Naive thymus-derived CD4-positive, alpha-beta T cell (primary cell): ENCODE results near the gene RER1. TPM values are rescaled to one million over a fixed set of nuclear protein-coding genes. Genes with fewer than 3 reads are reported as not detected.
A peak's percentile ranks its signal among the peaks of the same experiment; 100 is the strongest.

Experiments
- ATAC-seq: fragments of 150-1000 bp; cut with Tn5 transposase; 2 replicates; pipeline ENCODE4 v1.10.0; 2021; ENCODE audit warnings: mild to moderate bottlenecking, moderate library complexity
- CTCF ChIA-PET: fragments of 350-600 bp; sonication (Branson Sonifier 250); formaldehyde crosslinking; loops from one replicate; lab custom pipeline; 2021; ENCODE audit warnings: antibody characterized with exemption; lab: Charles Lee
- POLR2A ChIA-PET: fragments of 350-600 bp; sonication (Branson Sonifier 250); formaldehyde crosslinking; loops from one replicate; lab custom pipeline; 2021; ENCODE audit warnings: antibody characterized with exemption, inconsistent platforms; lab: Charles Lee
- DNase-seq, 9 donors: peaks; one replicate each; pipeline versions ENCODE4 v3.0.0 to v3.0.0-alpha.2; 2020 to 2022; ENCODE audit warnings: mixed read lengths in 1 of 9
- H3K27ac ChIP-seq: one replicate; pipeline ENCODE4 v1.7.0; 2013; ENCODE audit warnings: mild to moderate bottlenecking, low read depth, low read length, moderate library complexity
- H3K27me3 ChIP-seq, 2 donors: one replicate each; pipeline ENCODE4 v1.7.0; 2013; ENCODE audit warnings: low read length in 2 of 2, mild to moderate bottlenecking in 2 of 2, moderate library complexity in 2 of 2; ENCODE audit not compliant: control insufficient read depth in 2 of 2, insufficient read depth in 2 of 2
- H3K36me3 ChIP-seq, 3 experiments: 1 replicate in 2 of 3; 2 replicates in 1 of 3; pipeline ENCODE4 v1.7.0; 2013; ENCODE audit warnings: low read length in 3 of 3, mild to moderate bottlenecking in 3 of 3, moderate library complexity in 1 of 3; ENCODE audit not compliant: insufficient read depth in 3 of 3, control insufficient read depth in 2 of 3
- H3K4me1 ChIP-seq, 2 donors: one replicate each; pipeline ENCODE4 v1.7.0; 2013; ENCODE audit warnings: low read length in 2 of 2, mild to moderate bottlenecking in 2 of 2, moderate library complexity in 1 of 2; ENCODE audit not compliant: control insufficient read depth in 2 of 2, insufficient read depth in 2 of 2
- H3K4me3 ChIP-seq: 2 replicates; pipeline ENCODE4 v1.7.0; 2013; ENCODE audit warnings: mild to moderate bottlenecking, low read length
- H3K9me3 ChIP-seq, 3 experiments: 1 replicate in 2 of 3; 2 replicates in 1 of 3; pipeline ENCODE4 v1.7.0; 2013; ENCODE audit warnings: low read length in 3 of 3; ENCODE audit not compliant: control insufficient read depth in 2 of 3
- H3K27ac Mint-ChIP-seq, 9 donors: one replicate each; pipeline ENCODE4 v1.8.0; 2020 to 2022; ENCODE audit warnings: mixed read lengths in 9 of 9, mild to moderate bottlenecking in 8 of 9, moderate library complexity in 5 of 9, inconsistent platforms in 2 of 9
- H3K27me3 Mint-ChIP-seq, 5 donors: one replicate each; pipeline ENCODE4 v1.8.0; 2021 to 2022; ENCODE audit warnings: mixed read lengths in 5 of 5, mild to moderate bottlenecking in 1 of 5
- H3K36me3 Mint-ChIP-seq, 5 donors: one replicate each; pipeline ENCODE4 v1.8.0; 2020 to 2022; ENCODE audit warnings: mixed read lengths in 5 of 5, mild to moderate bottlenecking in 3 of 5, inconsistent platforms in 1 of 5
- H3K4me1 Mint-ChIP-seq, 7 donors: one replicate each; pipeline ENCODE4 v1.8.0; 2020 to 2022; ENCODE audit warnings: mixed read lengths in 7 of 7, mild to moderate bottlenecking in 3 of 7, inconsistent platforms in 1 of 7
- H3K4me3 Mint-ChIP-seq, 10 donors: one replicate each; pipeline ENCODE4 v1.8.0; 2020 to 2022; ENCODE audit warnings: mild to moderate bottlenecking in 10 of 10, mixed read lengths in 10 of 10, moderate library complexity in 6 of 10, inconsistent platforms in 2 of 10
- H3K9me3 Mint-ChIP-seq, 11 donors: one replicate each; pipeline ENCODE4 v1.8.0; 2020 to 2022; ENCODE audit warnings: mixed read lengths in 11 of 11, mild to moderate bottlenecking in 4 of 11, inconsistent platforms in 1 of 11, moderate library complexity in 1 of 11
- intact Hi-C, 2 donors: fragments of 100-400 bp; cut with micrococcal nuclease; formaldehyde crosslinking; loops; one replicate each; pipeline ENCODE4 v1.15.1; 2023
- polyA plus RNA-seq, 2 donors: library from polyadenylated mRNA; unstranded; fragments of 300-500 nt; fragmentation: Illumina TruSeq; gene quantifications; one replicate each; pipeline ENCODE4 v1.2.3, GENCODE V29; 2021
- total RNA-seq, 6 experiments: library from RNA in 5 of 6; stranded (reverse) in 5 of 6; gene quantifications; 1 replicate in 5 of 6; 2 replicates in 1 of 6; pipeline ENCODE4 v1.2.3 and lab custom pipeline; 2021 to 2026

Gene RER1
- total and polyA plus RNA-seq, 7 experiments from 2014 or later = 71.0 to 150 (median 116) TPM

DNA sequence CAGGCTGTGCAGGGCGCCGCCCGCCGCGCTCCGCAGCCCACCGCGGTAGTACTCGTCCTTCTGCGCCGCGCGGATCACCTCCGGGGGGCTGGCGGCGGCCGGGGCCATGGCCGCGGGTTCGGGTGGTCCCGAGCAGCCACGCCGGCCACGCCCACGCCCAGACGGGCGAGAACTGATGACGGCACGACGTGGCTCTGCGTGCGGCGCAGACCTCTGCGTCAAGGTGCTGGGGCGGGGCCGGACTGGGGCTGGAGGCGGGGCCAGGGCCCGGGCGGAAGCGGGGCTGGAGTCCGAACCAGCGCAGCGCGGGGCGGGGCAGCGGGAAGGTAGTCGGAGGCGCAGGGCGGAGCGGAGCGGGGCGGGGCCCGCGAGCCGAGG is 20.7 kb downstream of the RER1 start, which contains the start of gene PEX10:
Gene PEX10 (minus strand): TSS at position 170 of the 378 bp plus-strand sequence. CDS start 62 bp downstream, at position 108.
- intact Hi-C loops = loop anchor here (1.0 to 10.0 kb wide), 8 partner anchors 21 to 622 kb away; partner anchors contain the start of genes MORN1 (in 2 of the 2), PANK4 (in 2 of the 2) and RER1 (in 2 of the 2)
- Histone ChIP-seq H3K4me1 (peaks cover 35 to 45% of the 10 kb centered on the region in 2 donors), H3K9me3 (no peaks in the 10 kb centered on the region), H3K27me3 (no peaks in the 10 kb centered on the region), H3K27ac (peak within 1 kb of the TSS; percentile 95), H3K36me3 (peaks cover 0 to 20% (median 3%) of the 10 kb centered on the region in 3 experiments), H3K4me3 (peak within 1 kb of the TSS; percentile 71)
- Mint-ChIP-seq H3K4me3 (peak within 1 kb of the TSS; percentile 83 to 91 (median 86)), H3K27me3 (no peaks in the 10 kb centered on the region), H3K36me3 (peaks cover 0 to 5% (median 0%) of the 10 kb centered on the region in 5 donors), H3K9me3 (no peaks in the 10 kb centered on the region), H3K27ac (peak within 1 kb of the TSS; percentile 31 to 94 (median 87)), H3K4me1 (peaks cover 27 to 45% (median 35%) of the 10 kb centered on the region in 7 donors)
- ChIA-PET CTCF (interaction anchor here (1.0 to 1.8 kb wide), 4 partner anchors 135 to 374 kb away, joined by 3 to 11 read pairs (median 4); partner anchors contain the start of gene TNFRSF14), POLR2A (interaction anchor here (1.0 to 4.1 kb wide), 7 partner anchors 21 to 213 kb away, joined by 3 to 32 read pairs (median 6); partner anchors contain the start of genes MORN1 and RER1)
- ATAC-seq (peak; percentile 97), DNase-seq (peak; percentile 95 to 100 (median 98))

DNA sequence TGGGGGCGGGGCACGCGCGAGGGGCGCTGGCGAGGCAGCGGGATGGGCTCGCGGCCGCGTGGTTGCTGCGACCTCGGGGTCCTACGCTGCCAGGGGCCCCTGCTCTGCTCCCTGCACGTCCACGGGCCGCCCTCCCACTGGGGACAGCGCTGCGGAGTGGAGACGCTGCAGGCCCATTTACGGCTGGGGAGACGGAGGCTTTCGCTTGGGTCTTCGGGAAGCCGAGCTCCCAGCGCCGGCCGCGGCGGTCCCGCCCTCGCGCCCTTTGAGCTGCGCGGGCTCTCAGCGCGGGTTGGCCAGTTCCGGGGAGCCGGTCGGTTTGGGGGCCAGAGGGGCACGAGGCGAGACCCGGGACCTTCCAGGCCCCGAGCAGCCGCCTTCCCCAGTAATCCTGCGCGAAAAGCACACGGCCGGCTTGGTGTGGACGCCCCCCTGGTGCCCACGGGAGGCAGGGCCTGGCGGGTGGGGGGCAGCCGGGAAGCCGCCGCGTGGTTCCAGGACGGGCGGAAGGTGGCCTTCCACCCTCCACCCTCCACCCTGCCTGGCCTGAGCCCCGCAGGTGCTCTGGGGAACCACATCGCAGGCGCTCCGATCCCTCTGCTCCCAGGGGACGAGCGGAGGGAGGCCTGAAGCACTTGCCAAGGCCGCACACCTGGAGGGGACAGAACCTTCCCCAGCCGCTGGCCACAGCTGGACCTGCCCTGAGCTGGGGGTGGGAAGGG is 21.3 kb downstream of the RER1 start:
- H3K9me3 ChIP-seq = no peaks in the 10 kb centered on the region
- ChIA-PET POLR2A (interaction anchor here (1.0 to 4.1 kb wide), 8 partner anchors 21 to 214 kb away, joined by 3 to 32 read pairs (median 6); partner anchors contain the start of genes MORN1, PANK4 and RER1), CTCF (interaction anchor here (0.5 to 1.8 kb wide), 6 partner anchors 135 to 509 kb away, joined by 3 to 11 read pairs (median 3); partner anchors contain the start of gene TNFRSF14)
- Mint-ChIP-seq H3K4me3 (peak overlapping the region in 8 of 10 donors; percentile 20 to 90 (median 85)), H3K4me1 (peaks cover 27 to 45% (median 35%) of the 10 kb centered on the region in 7 donors), H3K27ac (peak overlapping the region in 3 of 9 donors; percentile 46 to 94 (median 90)), H3K27me3 (no peaks in the 10 kb centered on the region), H3K36me3 (peaks cover 0 to 2% (median 0%) of the 10 kb centered on the region in 5 donors), H3K9me3 (no peaks in the 10 kb centered on the region)
- H3K4me1 ChIP-seq = peaks cover 37 to 45% of the 10 kb centered on the region in 2 donors
- ATAC-seq (no peak), DNase-seq (peak in 1 of 9 donors; percentile 19)
- peak overlapping the region; percentile 71 for H3K4me3 ChIP-seq
- no peaks in the 10 kb centered on the region for H3K27me3 ChIP-seq
- intact Hi-C loops = loop anchor here (1.0 to 10.0 kb wide), 8 partner anchors 22 to 622 kb away; partner anchors contain the start of genes MORN1 (in 2 of the 2), PANK4 (in 2 of the 2) and RER1 (in 2 of the 2)
- H3K36me3 ChIP-seq = peaks cover 0 to 15% (median 0%) of the 10 kb centered on the region in 3 experiments
- peak overlapping the region; percentile 95 for H3K27ac ChIP-seq

DNA sequence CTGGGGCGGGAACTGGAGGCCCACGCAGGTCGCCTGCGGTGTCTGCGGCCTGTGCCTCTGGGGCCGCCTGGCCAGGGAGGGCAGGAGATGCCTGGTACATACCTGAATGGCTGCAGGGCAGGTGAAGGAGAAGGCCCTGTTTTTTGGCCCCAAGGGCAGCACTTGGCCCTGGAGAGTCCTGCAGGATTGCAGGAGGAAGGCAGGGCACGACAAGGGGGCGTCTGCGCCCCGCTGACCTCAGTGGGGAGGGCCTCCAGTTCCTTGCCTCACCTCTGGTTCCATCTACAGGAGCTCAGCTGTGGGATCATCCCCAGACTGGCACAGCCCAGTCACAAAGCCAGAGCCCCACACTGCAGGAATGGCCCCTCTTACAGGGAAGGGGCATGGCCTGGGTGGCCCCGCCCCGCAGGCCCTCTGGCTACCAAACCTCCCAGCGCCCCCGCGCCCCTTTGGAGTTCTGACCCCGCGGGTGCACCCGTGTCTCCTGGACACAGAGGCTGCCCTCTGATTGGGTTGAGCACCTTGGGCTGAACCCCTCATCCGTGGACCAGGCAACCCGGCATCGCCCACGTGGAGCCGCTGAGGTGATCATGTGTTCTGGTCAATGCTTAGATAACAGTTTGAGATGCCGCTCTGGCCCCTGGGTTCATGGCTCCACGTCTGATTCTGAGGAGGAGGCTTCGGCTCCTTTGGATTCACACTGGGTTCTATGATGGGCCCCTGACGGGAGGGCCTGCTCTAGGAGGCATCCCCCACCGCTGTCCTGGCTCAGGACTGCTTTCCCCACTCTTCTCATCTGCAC is 22.1 kb downstream of the RER1 start:
- no peaks in the 10 kb centered on the region for H3K9me3 ChIP-seq
- H3K27ac Mint-ChIP-seq = peak overlapping the region; percentile 80 to 96 (median 93)
- intact Hi-C loops = loop anchor here (1.0 to 10.0 kb wide), 5 partner anchors 135 to 621 kb away; partner anchors contain the start of gene PRXL2B (in 1 of the 2)

DNA sequence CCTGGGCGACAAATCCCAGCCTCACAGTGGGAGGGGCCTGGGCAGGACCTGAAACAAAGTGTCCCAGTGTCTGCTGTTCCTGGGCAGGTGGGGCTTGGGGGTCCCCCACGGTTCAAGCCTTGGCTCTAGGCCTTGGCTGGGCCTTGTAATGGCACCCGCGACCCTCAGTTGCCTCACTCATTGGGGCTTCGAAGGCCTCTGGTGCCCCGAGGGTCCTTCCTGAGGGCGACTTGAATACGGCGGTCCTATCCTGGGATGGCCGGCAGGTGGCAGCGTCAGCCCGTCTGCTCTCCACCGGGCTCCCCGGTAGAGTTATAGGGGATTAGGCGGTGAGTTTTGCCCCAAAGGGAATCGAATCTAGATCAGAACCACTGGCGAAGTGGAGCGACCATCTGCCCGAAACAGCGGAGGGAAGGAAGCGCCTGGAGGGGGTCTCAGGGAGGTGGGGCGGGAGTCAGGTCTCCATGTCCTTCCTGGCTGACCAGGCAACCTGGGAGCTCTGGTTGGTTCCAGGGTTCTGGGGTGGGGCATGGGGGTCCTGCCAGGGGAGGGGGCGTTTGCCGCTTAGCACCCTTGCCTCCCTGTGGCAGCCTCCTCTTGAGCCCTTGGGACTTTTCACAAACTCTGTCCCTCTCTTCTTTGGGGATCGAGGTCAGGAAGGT is 22.8 kb downstream of the RER1 start:
- H3K27ac Mint-ChIP-seq = peak overlapping the region; percentile 80 to 96 (median 93)
- H3K9me3 Mint-ChIP-seq = no peaks in the 10 kb centered on the region
- peaks cover 29 to 45% (median 36%) of the 10 kb centered on the region in 7 donors for H3K4me1 Mint-ChIP-seq
- H3K27me3 Mint-ChIP-seq = no peaks in the 10 kb centered on the region
- peak overlapping the region; percentile 95 for H3K27ac ChIP-seq
- ChIA-PET CTCF (interaction anchor here (0.8 to 2.8 kb wide), 7 partner anchors 10 to 159 kb away, joined by 3 to 32 read pairs (median 3); no protein-coding TSS in a partner anchor), POLR2A (interaction anchor here (0.6 to 5.0 kb wide), 7 partner anchors 15 to 215 kb away, joined by 3 to 68 read pairs (median 7); partner anchors contain the start of gene PANK4)
- intact Hi-C loops = loop anchor here (1.0 to 10.0 kb wide), 5 partner anchors 134 to 620 kb away; partner anchors contain the start of gene PRXL2B (in 1 of the 2)
- peaks cover 0 to 2% (median 0%) of the 10 kb centered on the region in 5 donors for H3K36me3 Mint-ChIP-seq
- no peaks in the 10 kb centered on the region for H3K27me3 ChIP-seq
- H3K36me3 ChIP-seq = no peaks in the 10 kb centered on the region
- H3K9me3 ChIP-seq = no peaks in the 10 kb centered on the region
- DNase-seq = peak; percentile 66 to 81 (median 78)
- ATAC-seq = peak; percentile 39
- H3K4me3 ChIP-seq = peak overlapping the region; percentile 71
- peaks cover 37 to 45% of the 10 kb centered on the region in 2 donors for H3K4me1 ChIP-seq
- peak overlapping the region; percentile 80 to 90 (median 85) for H3K4me3 Mint-ChIP-seq

More for the DNA sequence above, 22.1 kb downstream of the RER1 start:
- H3K4me3 Mint-ChIP-seq = peak overlapping the region; percentile 80 to 90 (median 85)
- Histone ChIP-seq H3K4me3 (peak overlapping the region; percentile 71), H3K27me3 (no peaks in the 10 kb centered on the region), H3K36me3 (peaks cover 0 to 7% (median 0%) of the 10 kb centered on the region in 3 experiments), H3K27ac (peak overlapping the region; percentile 95), H3K4me1 (peaks cover 37 to 45% of the 10 kb centered on the region in 2 donors)
- DNase-seq = peak in 6 of 9 donors; percentile 7 to 37 (median 24)
- H3K27me3 Mint-ChIP-seq = no peaks in the 10 kb centered on the region
- no peaks in the 10 kb centered on the region for H3K9me3 Mint-ChIP-seq
- H3K4me1 Mint-ChIP-seq = peaks cover 29 to 45% (median 35%) of the 10 kb centered on the region in 7 donors
- no peak for ATAC-seq
- peaks cover 0 to 2% (median 0%) of the 10 kb centered on the region in 5 donors for H3K36me3 Mint-ChIP-seq
- CTCF ChIA-PET = interaction anchor here (0.5 to 2.8 kb wide), 9 partner anchors 110 to 508 kb away, joined by 3 to 32 read pairs (median 3); partner anchors contain the start of gene TNFRSF14
- POLR2A ChIA-PET = interaction anchor here (0.7 to 5.0 kb wide), 11 partner anchors 22 to 215 kb away, joined by 3 to 68 read pairs (median 6); partner anchors contain the start of genes MORN1, PANK4 and RER1

DNA sequence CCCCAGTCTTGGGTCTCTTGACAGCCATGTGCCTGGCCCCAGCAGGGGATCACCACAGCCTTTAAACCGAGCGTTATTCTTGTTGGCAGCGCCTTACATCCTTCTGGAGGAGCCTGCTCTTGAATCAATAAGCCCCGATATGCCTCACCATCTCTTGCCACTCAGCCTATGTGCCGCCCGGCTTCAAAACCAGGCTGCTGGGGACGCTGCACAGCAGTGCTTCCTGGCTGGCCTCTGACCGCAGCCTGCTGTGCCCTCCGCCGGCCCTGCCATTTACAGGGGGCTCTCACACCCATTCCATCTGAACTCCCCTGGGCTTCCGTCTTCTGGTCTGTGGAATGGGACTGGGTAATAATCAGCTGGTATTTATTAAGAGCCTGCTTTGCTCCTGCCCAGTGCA is 23.7 kb downstream of the RER1 start:
- ChIA-PET POLR2A (interaction anchor here (0.9 to 5.0 kb wide), 14 partner anchors 22 to 372 kb away, joined by 3 to 68 read pairs (median 5); partner anchors contain the start of genes MORN1, PANK4, RER1 and TNFRSF14), CTCF (interaction anchor here (0.6 to 2.8 kb wide), 10 partner anchors 9 to 379 kb away, joined by 3 to 32 read pairs (median 4); partner anchors contain the start of genes MORN1, RER1 and TNFRSF14)
- DNase-seq (no peak), ATAC-seq (no peak)
- H3K4me1 ChIP-seq = peaks cover 37 to 45% of the 10 kb centered on the region in 2 donors
- intact Hi-C loops = loop anchor here in 1 of 2 donors (10.0 kb wide), 1 partner anchor 619 kb away; no protein-coding TSS in a partner anchor
- H3K4me3 Mint-ChIP-seq = peak overlapping the region; percentile 76 to 90 (median 84)
- no peaks in the 10 kb centered on the region for H3K36me3 ChIP-seq
- no peaks in the 10 kb centered on the region for H3K9me3 ChIP-seq
- no peaks in the 10 kb centered on the region for H3K27me3 Mint-ChIP-seq
- H3K9me3 Mint-ChIP-seq = no peaks in the 10 kb centered on the region
- H3K4me1 Mint-ChIP-seq = peaks cover 28 to 45% (median 36%) of the 10 kb centered on the region in 7 donors
- H3K36me3 Mint-ChIP-seq = peaks cover 0 to 2% (median 0%) of the 10 kb centered on the region in 5 donors
- H3K27ac ChIP-seq = peak overlapping the region; percentile 95
- no peaks in the 10 kb centered on the region for H3K27me3 ChIP-seq
- H3K4me3 ChIP-seq = peak overlapping the region; percentile 69
- peak overlapping the region; percentile 84 to 96 (median 90) for H3K27ac Mint-ChIP-seq
